Gastrocnemius medialis (tissue), 4 donors: Measurements from ENCODE around the gene NLRC3. TPM values are rescaled to one million over a fixed set of nuclear protein-coding genes. Genes with fewer than 3 reads are reported as not detected.

Experiments
- ATAC-seq, 2 donors: fragments of 150-250 bp; one replicate each; pipeline ENCODE4 v1.9.1; 2016
- DNase-seq, 2 donors: peaks; one replicate each; pipeline ENCODE4 v3.0.0-alpha.2; 2019
- H3K27ac ChIP-seq, 4 donors: fragments of 200-600 bp; sonication (generic); 1 replicate in 1 of 4; 2 replicates in 3 of 4; pipeline ENCODE4 v1.5.1; 2016 to 2018; ENCODE audit warnings: mild to moderate bottlenecking in 2 of 4, moderate library complexity in 1 of 4
- H3K27me3 ChIP-seq, 3 donors: fragments of 200-600 bp; sonication (generic) in 2 of 3; 1 replicate in 1 of 3; 2 replicates in 2 of 3; pipeline versions ENCODE4 v1.5.1 to v1.6.0; 2016 to 2019; ENCODE audit warnings: mild to moderate bottlenecking in 1 of 3, moderate library complexity in 1 of 3
- H3K36me3 ChIP-seq, 2 donors: fragments of 200-600 bp; sonication (generic) in 1 of 2; one replicate each; pipeline ENCODE4 v1.5.1; 2017 to 2018
- H3K4me1 ChIP-seq, 2 donors: fragments of 200-600 bp; sonication (generic) in 1 of 2; one replicate each; pipeline ENCODE4 v1.5.1; 2016 to 2017; ENCODE audit warnings: mild to moderate bottlenecking in 2 of 2
- H3K4me3 ChIP-seq, 4 donors: fragments of 200-600 bp; sonication (generic) in 3 of 4; 1 replicate in 1 of 4; 2 replicates in 3 of 4; pipeline ENCODE4 v1.5.1; 2016 to 2019; ENCODE audit warnings: mild to moderate bottlenecking in 2 of 4
- H3K9me3 ChIP-seq, 3 donors: fragments of 200-600 bp; sonication (generic) in 2 of 3; 1 replicate in 1 of 3; 2 replicates in 2 of 3; pipeline ENCODE4 v1.5.1; 2016 to 2019
- CTCF ChIP-seq, 5 experiments: fragments of 450-650 bp in 3 of 5; fragments of 200-600 bp in 2 of 5; sonication (generic) in 2 of 5; IDR thresholded peaks in 4 of 5; conservative IDR thresholded peaks in 1 of 5; 1 replicate in 4 of 5; 2 replicates in 1 of 5; pipeline ENCODE4 v1.5.1; 2016 to 2019; ENCODE audit warnings: antibody characterized with exemption in 5 of 5, mild to moderate bottlenecking in 3 of 5, moderate library complexity in 3 of 5
- POLR2A ChIP-seq, 2 donors: fragments of 450-650 bp; IDR thresholded peaks; one replicate each; pipeline ENCODE4 v1.6.1; 2017; ENCODE audit warnings: antibody characterized with exemption in 2 of 2, mild to moderate bottlenecking in 2 of 2, moderate library complexity in 2 of 2
- in situ Hi-C, 4 donors: fragments of 200-750 bp; cut with MboI; loops; one replicate each; pipeline versions ENCODE4 v1.15.0 to v1.8.0; 2017; ENCODE audit warnings: low sequenced_read_pairs in 4 of 4
- intact Hi-C: fragments of 100-400 bp; cut with DNase I; formaldehyde crosslinking; loops from one replicate; pipeline ENCODE4 v1.15.1; 2023; ENCODE audit warnings: low total_unique reads
- total RNA-seq, 4 donors: library from RNA; depleted of rRNA; stranded (reverse); fragments of >200 nt; gene quantifications; one replicate each; pipeline versions ENCODE4 v1.1.0 to v1.2.3, GENCODE V29; 2016

The NLRC3 gene
- total RNA-seq, 4 donors from 2014 or later: 0.11 to 0.26 (median 0.22) TPM

DNA sequence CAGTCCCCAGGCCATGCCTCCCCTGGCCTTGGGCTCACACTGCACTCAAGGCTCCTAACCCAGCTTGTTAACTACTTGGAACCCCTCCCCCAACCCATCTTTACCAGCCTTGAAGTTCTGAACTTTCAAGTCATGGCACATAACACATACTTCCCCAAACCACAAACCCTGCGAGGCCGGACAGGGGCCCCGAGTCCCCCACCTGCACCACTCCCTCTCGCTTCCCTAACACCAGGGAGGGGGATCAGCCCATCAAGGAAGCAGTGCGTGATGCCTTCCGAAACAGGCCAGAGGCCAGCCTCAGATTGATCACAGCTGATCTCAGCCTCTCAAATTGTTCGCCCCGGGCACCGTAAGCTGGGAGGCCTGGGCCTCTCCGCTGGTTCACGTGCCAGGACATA, 3.0 kb upstream of the NLRC3 start:
- H3K27me3 ChIP-seq: peaks cover 0 to 2% (median 0%) of the 10 kb centered on the region in 3 donors
- in situ Hi-C loops (no loop called here), intact Hi-C loops (no loop called here)
- no peak overlapping the region for H3K27ac ChIP-seq
- DNase-seq: no peak
- no peak for TF ChIP-seq POLR2A (IDR thresholded peaks at IDR 0.05)
- TF ChIP-seq CTCF (IDR thresholded peaks at IDR 0.05 in 4 of 5, conservative IDR thresholded peaks at IDR 0.05 in 1 of 5): no peak
- H3K4me1 ChIP-seq: no peaks in the 10 kb centered on the region
- ATAC-seq: no peak
- no peak overlapping the region for H3K4me3 ChIP-seq
- no peaks in the 10 kb centered on the region for H3K9me3 ChIP-seq
- peaks cover 0 to 21% of the 10 kb centered on the region in 2 donors for H3K36me3 ChIP-seq

- no peak for DNase-seq
- Histone ChIP-seq H3K4me1 (no peaks in the 10 kb centered on the region), H3K9me3 (no peaks in the 10 kb centered on the region), H3K36me3 (peaks cover 0 to 21% of the 10 kb centered on the region in 2 donors), H3K27ac (no peak overlapping the region), H3K4me3 (no peak overlapping the region), H3K27me3 (peaks cover 0 to 2% (median 0%) of the 10 kb centered on the region in 3 donors)
- in situ Hi-C loops (no loop called here), intact Hi-C loops (no loop called here)
- TF ChIP-seq CTCF (IDR thresholded peaks at IDR 0.05 in 4 of 5, conservative IDR thresholded peaks at IDR 0.05 in 1 of 5): no peak
- TF ChIP-seq POLR2A (IDR thresholded peaks at IDR 0.05): no peak
- no peak for ATAC-seq
These were observed 2.6 kb upstream of the NLRC3 start for GRCh38 chr16:3579776-3580175.

- H3K36me3 ChIP-seq: peaks cover 0 to 14% of the 10 kb centered on the region in 2 donors
- peaks cover 0 to 2% (median 0%) of the 10 kb centered on the region in 3 donors for H3K27me3 ChIP-seq
- no peak overlapping the region for H3K27ac ChIP-seq
- ATAC-seq (no peak), DNase-seq (no peak)
- intact Hi-C loops: no loop called here
- in situ Hi-C loops: no loop called here
- TF ChIP-seq POLR2A (IDR thresholded peaks at IDR 0.05) (no peak), CTCF (IDR thresholded peaks at IDR 0.05 in 4 of 5, conservative IDR thresholded peaks at IDR 0.05 in 1 of 5) (no peak)
- H3K4me3 ChIP-seq: no peak overlapping the region
- H3K9me3 ChIP-seq: no peaks in the 10 kb centered on the region
- H3K4me1 ChIP-seq: no peaks in the 10 kb centered on the region
These were observed 1.7 kb upstream of the NLRC3 start for GRCh38 chr16:3578610-3579551.

DNA sequence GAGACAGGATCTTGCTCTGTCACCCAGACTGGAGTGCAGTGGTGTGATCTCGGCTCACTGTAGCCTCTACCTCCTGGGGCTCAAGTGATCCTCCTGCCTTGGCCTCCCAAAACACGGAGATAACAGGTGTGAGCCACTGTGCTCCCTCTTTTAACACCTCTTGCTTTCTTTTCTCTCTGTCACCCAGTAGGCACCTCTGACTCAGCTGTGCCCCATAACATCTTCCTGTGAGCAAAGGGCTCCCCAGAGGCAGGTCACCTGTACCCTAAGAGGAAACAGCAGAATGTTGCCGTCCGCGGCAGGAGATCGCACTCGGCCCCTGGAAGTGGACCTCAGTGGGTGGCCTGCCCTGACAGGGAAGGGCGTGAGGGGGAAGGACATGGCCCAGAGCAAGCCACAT, 918 bp upstream of the NLRC3 start:
- Histone ChIP-seq H3K9me3 (no peaks in the 10 kb centered on the region), H3K4me3 (no peak overlapping the region), H3K4me1 (no peaks in the 10 kb centered on the region), H3K27ac (no peak overlapping the region), H3K36me3 (peaks cover 0 to 8% of the 10 kb centered on the region in 2 donors), H3K27me3 (peaks cover 0 to 2% (median 0%) of the 10 kb centered on the region in 3 donors)
- in situ Hi-C loops (no loop called here), intact Hi-C loops (no loop called here)
- ATAC-seq (no peak), DNase-seq (no peak)
- TF ChIP-seq POLR2A (IDR thresholded peaks at IDR 0.05) (no peak), CTCF (IDR thresholded peaks at IDR 0.05 in 4 of 5, conservative IDR thresholded peaks at IDR 0.05 in 1 of 5) (no peak)
